Stimulated activated CD8-positive, alpha-beta memory T cell treated with anti-CD3 and anti-CD28 coated beads, Interleukin-15, amount 100 ng/mL, for 48 hours (primary cell): ENCODE results near the gene VSIG10.
A peak's percentile ranks its signal among the peaks of the same experiment; 100 is the strongest.
"Not testable (repeated sequence)": the region's sequence is repeated elsewhere in the genome, so short reads cannot be mapped to it uniquely, and the experiment has no call there.

Source experiments
- DNase-seq, 2 donors: peaks; one replicate each; pipeline ENCODE4 v3.0.0-alpha.2; 2020; ENCODE audit warnings: low read depth in 2 of 2

Gene VSIG10

DNA sequence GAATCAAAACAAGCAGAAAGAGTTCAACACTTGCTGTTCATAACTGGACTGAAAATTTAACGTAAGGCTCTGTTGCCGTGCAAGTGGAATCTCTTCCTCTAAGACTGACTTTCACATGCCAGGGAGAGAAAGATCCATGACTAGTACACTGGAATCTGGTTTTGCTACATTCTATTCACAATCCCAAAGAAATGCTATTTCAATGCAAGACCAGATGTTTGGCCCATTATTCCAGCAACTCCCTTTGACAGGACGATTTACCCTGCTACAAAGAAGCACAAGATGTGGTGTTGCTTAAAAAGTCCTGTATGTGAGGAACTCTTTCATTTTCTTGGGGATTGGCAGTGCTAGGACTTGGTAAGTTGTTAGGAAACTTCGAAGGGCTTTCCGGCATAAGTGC lies 69.9 kb downstream of the VSIG10 start:
- DNase-seq: no peak

DNA sequence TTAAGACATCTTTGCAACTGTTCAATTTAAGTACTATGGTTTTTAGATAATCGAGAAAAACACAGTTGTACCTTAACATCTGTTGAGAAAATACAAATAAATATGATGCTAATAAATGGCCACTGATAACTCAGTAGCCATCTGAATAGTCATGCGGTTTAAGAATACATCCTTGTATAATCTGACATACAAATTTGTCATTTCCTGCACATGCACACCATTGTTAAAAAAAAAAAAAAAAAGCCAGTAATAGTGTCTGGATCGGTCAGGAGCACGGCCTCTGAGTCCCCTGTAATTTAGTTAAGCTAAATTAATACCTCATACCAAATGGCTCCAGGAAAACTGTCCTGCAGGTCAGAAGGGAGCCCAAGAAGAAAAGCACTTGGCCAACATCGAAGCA lies 70.5 kb downstream of the VSIG10 start:
- no peak for DNase-seq

DNA sequence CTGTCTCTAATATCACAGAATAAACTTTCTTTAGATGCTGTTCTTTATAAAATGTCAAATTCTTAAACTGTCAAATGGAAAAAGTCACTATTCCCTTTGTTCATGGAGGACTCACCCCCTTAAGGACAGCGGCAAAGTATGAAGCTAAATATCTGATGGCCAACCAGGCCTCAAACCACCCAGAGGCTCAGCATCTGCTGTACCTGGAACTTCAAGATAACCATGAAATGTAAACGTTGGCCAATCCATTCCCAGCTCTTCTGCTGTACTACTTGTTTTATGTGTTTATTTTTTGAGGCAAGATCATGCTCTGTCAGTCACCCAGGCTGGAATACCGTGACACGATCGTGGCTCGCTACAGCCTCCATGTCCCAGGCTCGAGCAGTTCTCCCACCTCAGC lies 71.6 kb downstream of the VSIG10 start:
- DNase-seq: no peak

DNA sequence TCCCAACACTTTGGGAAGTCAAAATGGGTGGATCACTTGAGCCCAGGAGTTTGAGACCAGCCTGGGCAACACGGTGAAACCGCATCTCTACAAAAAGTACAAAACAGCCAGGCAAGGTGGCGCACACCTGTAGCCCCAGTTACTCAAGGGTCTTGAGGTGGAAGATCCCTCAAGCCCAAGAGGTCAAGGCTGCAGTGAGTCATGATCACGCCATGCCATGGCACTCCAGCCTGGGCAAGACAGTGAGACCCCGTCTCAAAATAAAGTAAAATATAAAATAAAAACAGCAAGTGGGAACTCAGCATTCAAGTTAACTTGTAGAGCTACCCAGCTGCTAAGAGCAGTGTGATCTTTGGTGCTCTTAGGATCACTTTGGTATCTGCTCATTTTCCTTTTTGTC lies 74.6 kb downstream of the VSIG10 start:
- no peak for DNase-seq

DNA sequence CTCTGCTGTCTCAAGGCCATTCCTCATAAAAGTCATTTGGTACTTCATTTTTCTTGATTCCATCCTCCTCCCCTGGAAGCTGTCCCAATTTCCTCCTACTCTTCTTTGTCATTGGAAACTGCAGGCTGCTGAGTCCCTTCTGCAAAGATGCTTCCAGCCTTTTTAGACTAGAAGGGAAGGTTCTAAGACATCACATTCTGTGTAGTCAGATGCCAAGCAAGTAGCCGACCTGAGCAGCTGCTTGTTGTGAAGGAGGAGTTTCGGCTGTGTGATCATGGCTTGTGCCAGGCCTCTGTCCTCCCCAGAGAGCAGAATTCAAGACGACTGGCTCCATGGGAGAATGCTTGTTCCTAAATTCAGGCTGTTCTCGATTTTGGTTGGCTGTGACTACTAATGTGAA lies 78.6 kb downstream of the VSIG10 start:
- DNase-seq: no peak

DNA sequence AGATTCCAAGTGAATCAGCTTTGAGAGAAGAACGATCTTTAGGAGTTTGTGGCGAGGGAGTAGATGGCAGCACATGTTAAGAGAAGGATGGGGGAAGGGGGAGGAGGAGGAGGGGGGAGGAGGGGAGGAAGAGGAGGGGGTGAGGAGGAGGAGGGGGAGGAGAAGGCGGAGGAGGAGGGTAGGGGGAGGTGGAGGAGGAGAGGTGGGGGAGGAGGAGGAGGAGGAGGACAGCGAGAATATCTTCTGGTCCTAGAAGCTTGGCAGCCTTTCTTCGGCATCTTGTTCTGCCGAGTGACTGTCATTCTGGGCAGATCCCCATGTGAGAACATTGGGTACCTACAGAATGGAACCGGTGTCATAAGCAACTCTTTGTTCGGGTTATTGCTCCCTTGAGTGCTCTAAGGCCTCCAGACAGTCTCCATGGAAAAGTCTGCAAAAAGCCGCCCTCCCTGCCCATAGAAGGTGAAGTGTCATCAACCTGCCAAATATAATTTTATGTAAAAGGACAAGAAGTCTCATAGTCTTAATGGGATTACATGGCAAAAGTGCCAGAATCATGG lies 80.4 kb downstream of the VSIG10 start:
- DNase-seq: no peak

DNA sequence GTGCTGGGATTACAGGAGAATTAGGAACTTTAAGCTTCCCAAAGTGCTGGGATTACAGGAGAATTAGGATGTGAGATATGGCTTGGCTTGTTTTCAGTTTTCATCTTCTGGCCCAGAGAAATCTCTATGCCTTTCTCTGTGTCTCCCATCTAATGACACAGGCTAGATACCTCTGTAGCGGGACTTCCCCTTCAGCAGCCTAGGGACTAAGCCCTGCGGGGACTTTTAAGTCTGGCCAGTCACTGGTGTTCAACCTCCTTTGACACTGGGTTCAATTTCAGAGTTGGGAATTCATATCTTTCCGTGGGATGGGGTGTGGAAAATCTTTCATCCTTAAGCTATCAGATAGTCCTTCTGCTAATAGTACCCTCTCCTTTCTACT lies 81.1 kb downstream of the VSIG10 start:
- no peak for DNase-seq

DNA sequence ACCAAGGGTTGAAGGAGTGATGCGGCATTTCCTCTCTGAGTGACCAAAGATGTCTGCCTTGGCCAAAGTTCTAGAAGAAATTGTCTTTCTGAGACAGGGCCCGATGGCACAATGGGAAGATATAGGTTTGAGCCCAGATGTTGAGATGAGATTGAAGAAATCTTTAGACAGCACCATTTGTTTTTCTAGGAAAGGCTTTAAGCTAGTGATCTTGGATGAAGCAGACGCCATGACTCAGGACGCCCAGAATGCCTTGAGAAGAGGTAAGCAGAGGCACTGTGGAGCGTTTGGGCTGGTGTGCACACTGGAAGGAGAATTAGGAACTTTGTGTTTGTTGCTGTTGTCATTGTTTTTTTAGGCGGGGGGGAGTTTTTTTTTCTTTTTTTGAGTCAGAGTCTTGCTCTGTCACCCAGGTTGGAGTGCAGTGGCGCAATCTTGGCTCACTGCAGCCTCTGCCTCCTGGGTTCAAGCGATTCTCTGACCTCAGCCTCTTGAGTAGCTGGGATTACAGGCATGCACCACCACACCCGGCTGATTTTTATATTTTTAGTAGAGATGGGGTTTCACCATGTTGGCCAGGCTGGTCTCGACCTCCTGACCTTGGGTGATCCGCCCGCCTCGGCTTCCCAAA lies 81.6 kb downstream of the VSIG10 start:
- DNase-seq: not testable (repeated sequence)

DNA sequence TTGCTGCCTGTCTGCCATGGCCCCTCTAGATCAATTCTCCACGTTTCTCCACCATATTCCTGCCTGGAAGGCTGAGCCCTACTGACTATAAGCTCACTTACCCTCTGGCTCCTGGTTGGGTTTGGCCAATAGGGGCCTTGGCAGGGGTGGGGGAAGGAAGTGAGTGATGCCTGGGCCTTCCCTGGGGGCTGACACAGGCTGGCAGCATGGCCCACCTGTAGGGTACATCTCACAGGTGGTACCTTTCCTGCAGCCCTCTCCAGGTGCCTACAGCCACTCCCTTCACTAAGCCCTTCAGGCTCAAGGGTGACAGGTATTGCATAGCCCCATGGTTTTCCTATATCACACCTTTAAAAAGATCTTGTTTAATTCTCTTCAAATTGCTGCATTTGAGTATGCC lies 83.8 kb downstream of the VSIG10 start:
- DNase-seq: no peak

DNA sequence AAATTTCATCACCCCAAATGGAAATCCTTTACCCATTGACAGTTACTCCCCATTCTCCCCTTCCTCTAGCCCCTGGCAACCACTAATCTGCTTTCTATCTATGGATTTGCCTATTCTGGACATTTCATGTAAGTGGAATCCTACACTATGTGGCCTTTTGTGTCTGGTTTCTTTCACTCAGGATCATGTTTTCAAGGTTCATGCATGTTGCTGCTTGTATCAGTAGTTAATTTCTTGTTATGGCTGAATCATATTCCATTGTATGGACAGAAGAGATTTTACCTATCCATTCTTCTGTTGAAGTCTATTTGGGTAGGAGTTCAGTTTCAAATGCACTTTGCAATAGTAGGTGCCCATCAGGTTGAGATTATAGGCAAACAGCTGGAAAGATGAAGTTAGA lies 85.9 kb downstream of the VSIG10 start:
- no peak for DNase-seq

DNA sequence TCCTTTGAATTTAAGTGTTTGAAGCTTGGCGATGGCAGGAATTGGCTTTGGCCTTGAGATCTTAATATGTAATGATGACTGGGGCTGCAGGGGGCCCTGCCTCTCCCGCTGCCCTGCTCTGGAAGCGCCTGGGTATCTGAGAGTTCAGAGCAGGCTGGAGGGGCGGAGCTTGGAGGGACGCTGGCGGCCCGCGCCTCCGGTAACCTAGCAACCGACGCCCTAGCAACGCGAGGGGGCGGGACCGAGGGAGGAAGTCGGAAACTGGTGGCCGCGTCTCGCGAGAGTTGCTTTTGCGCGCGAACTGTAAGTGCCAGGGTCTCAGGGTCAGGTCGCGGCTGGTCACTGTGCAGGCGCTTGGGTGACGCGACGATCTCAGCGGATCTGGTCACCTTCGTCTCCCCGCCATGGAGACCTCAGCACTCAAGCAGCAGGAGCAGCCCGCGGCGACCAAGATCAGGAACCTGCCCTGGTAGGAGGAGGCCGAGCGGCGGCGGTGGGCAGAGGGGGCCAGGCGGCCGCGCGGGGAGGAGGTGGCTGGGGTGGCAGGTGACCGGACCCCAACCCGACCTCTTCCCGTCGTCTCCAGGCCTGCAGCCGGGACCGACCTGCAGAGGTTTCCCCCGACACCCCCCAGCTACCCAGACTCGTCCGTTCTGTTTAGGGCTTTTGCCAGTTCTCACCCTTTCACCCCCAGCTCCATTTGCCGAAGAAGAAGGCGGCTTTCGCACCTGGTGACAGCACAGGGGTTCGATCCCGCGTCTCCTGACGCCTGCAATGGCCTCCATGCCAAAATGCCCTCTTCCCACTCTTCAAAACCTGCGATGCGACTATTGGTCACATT lies 87.2 kb downstream of the VSIG10 start, which contains the start of gene RFC5:
Gene RFC5, plus strand, starts transcription at position 280 of the 841 bp plus-strand sequence. Its CDS starts 125 bp downstream, at position 405.
- DNase-seq: peak; percentile 95 to 97

DNA sequence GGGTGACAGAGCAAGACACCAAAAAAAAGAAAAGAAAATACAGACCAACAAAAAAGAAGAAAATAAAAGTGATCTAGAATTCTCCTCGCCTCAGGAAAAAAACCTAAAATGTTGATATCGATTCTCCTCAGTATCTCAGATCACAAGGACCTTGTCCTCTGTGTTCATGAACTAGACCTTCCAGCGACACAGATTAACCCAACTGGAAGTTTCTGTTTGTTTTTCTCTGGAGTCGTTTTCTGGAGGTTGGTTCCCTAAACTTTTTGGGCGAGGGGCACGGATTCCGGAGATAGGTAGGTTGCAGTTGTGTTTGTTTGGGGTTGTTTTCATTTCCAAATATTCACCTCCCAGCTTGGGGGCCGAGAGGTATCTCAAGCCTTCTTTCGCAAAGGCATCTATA lies 87.9 kb downstream of the VSIG10 start:
- DNase-seq: no peak

DNA sequence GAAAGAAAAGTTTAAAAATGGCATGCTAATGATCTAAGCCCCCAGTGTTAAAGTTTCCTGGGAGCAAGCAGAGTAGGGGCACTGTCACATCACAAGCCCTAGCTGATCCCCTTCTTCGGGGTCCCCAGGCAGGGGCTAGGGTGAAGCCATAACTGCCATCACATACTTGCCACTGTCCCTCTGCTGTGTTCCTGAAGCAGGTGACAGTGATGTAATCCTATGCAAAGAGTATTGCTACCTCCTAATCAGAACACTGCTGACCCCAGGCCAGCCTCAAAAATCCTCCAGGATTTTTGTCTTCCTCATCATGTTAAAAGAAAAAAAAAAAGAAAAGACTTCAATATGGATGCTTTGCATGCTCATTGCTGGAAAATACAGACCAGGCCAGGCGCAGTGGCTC lies 88.5 kb downstream of the VSIG10 start:
- DNase-seq: no peak
